ENCODE results near the gene MAMDC4.
A peak's percentile ranks its signal among the peaks of the same experiment; 100 is the strongest.

MAMDC4 gene

DNA sequence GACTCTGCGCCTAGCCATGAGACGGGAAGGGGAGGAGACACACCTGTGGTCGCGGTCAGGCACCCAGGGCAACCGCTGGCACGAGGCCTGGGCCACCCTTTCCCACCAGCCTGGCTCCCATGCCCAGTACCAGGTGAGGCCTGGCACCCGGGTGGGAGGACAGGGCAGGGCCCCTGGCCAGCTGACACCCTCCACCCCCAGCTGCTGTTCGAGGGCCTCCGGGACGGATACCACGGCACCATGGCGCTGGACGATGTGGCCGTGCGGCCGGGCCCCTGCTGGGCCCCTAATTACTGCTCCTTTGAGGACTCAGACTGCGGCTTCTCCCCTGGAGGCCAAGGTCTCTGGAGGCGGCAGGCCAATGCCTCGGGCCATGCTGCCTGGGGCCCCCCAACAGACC is 5.0 kb downstream of the MAMDC4 start:
- no peak overlapping the region for H3K4me3 ChIP-seq (replicated peaks; ENCODE audit: low read depth, low read length)
- H3K36me3 ChIP-seq (ENCODE audit: control insufficient read depth, insufficient read depth, low read length): peaks cover 19% of the 10 kb centered on the region
- no peaks in the 10 kb centered on the region for H3K27me3 ChIP-seq (replicated peaks; ENCODE audit: control insufficient read depth, insufficient read depth, low read length)
- peak; percentile 14 for DNase-seq (ENCODE audit: extremely low read depth, insufficient read length)
- no peak for TF ChIP-seq CTCF (IDR thresholded peaks at IDR 0.05; ENCODE audit: insufficient read depth, low read length, poor library complexity, severe bottlenecking)

- peaks cover 23% of the 10 kb centered on the region for H3K36me3 ChIP-seq (ENCODE audit: control insufficient read depth, insufficient read depth, low read length)
- no peaks in the 10 kb centered on the region for H3K27me3 ChIP-seq (replicated peaks; ENCODE audit: control insufficient read depth, insufficient read depth, low read length)
- no peak overlapping the region for H3K4me3 ChIP-seq (replicated peaks; ENCODE audit: low read depth, low read length)
- no peak for TF ChIP-seq CTCF (IDR thresholded peaks at IDR 0.05; ENCODE audit: insufficient read depth, low read length, poor library complexity, severe bottlenecking)
- no peak for DNase-seq (ENCODE audit: extremely low read depth, insufficient read length)
These were observed 5.7 kb downstream of the MAMDC4 start for GRCh38 chr9:136857581-136858412.

DNA sequence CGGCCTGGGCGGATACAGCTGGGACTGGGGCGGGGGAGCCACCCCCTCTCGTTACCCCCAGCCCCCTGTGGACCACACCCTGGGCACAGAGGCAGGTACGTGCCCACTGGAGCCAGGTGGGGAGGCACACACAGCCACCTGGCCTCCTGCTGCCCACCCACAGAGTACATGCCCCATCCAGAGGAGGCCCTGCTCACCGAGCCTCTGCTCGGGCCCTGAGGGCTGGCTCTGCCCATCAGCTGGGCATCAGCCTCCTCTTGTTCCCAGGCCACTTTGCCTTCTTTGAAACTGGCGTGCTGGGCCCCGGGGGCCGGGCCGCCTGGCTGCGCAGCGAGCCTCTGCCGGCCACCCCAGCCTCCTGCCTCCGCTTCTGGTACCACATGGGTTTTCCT is 6.3 kb downstream of the MAMDC4 start:
- Histone ChIP-seq H3K27me3 (replicated peaks; ENCODE audit: control insufficient read depth, insufficient read depth, low read length) (no peaks in the 10 kb centered on the region), H3K4me3 (replicated peaks; ENCODE audit: low read depth, low read length) (no peak overlapping the region), H3K36me3 (ENCODE audit: control insufficient read depth, insufficient read depth, low read length) (peaks cover 27% of the 10 kb centered on the region)
- no peak for TF ChIP-seq CTCF (IDR thresholded peaks at IDR 0.05; ENCODE audit: insufficient read depth, low read length, poor library complexity, severe bottlenecking)
- peak; percentile 18 for DNase-seq (ENCODE audit: extremely low read depth, insufficient read length)

DNA sequence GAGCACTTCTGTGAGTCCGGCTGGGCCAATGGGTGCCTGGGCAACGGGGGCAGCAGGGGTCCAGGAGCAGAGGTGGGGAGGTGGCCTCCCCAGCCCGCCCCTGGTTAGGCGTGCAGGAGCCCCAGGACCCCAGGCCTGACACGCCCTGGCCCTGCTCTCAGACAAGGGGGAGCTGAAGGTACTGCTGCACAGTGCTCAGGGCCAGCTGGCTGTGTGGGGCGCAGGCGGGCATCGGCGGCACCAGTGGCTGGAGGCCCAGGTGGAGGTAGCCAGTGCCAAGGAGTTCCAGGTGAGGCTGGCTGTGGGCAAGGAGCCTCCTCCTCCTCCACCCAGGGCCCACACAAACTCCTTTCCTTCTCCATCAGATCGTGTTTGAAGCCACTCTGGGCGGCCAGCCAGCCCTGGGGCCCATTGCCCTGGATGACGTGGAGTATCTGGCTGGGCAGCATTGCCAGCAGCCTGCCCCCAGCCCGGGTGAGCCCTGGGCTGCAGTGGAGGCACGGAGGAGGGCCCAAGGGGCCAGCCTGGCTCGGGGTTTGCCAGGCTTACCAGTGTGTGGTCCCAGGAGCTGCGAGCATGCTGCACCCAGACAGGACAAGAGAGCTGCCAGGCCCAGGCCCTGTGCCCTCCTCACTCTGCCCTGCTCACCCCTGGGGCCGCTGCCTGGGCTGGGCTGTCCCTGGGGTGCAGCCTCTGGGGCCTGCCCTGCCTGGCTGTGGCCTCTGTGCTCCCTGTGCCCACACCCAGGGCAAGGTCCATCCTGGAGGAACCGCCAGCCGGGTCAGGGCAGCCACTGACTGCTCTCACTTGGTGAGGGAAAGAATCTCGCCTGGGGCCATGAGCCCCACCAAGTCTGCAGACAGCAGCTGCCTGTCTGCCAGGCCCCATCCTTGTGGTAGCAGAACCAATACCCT is 7.0 kb downstream of the MAMDC4 start:
- peak; percentile 13 for DNase-seq (ENCODE audit: extremely low read depth, insufficient read length)
- H3K27me3 ChIP-seq (replicated peaks; ENCODE audit: control insufficient read depth, insufficient read depth, low read length): no peaks in the 10 kb centered on the region
- peaks cover 30% of the 10 kb centered on the region for H3K36me3 ChIP-seq (ENCODE audit: control insufficient read depth, insufficient read depth, low read length)
- H3K4me3 ChIP-seq (replicated peaks; ENCODE audit: low read depth, low read length): no peak overlapping the region
- no peak for TF ChIP-seq CTCF (IDR thresholded peaks at IDR 0.05; ENCODE audit: insufficient read depth, low read length, poor library complexity, severe bottlenecking)

GRCh38 chr9:136860529-136860928 is 8.4 kb downstream of the MAMDC4 start:
- Histone ChIP-seq H3K27me3 (replicated peaks; ENCODE audit: control insufficient read depth, insufficient read depth, low read length) (no peaks in the 10 kb centered on the region), H3K4me3 (replicated peaks; ENCODE audit: low read depth, low read length) (no peak overlapping the region), H3K36me3 (ENCODE audit: control insufficient read depth, insufficient read depth, low read length) (peaks cover 30% of the 10 kb centered on the region)
- no peak for DNase-seq (ENCODE audit: extremely low read depth, insufficient read length)
- TF ChIP-seq CTCF (IDR thresholded peaks at IDR 0.05; ENCODE audit: insufficient read depth, low read length, poor library complexity, severe bottlenecking): no peak

Data from GM06990 (cell line).